HepG2 (cell line): ENCODE measurements around the gene EHBP1. TPM values are rescaled to one million over a fixed set of nuclear protein-coding genes. Genes with fewer than 3 reads are reported as not detected.

Source experiments
- ATAC-seq: fragments of 200-7000 bp; cut with Tn5 transposase; 3 replicates; pipeline ENCODE4 v1.9.1; 2020; ENCODE audit warnings: mild to moderate bottlenecking, moderate library complexity
- BruUV-seq: library from RNA; stranded (reverse); fragments of 400-500 nt; replicated peaks from 2 replicates; lab custom pipeline; 2021; lab: Mats Ljungman, UMichigan
- CTCF ChIA-PET: fragments of 300-600 bp; formaldehyde crosslinking; extraction: SDS; loops from one replicate; lab custom pipeline; 2021; ENCODE audit warnings: low total read pairs, inconsistent platforms, low intra/inter-chr PET ratio; lab: Yijun Ruan, JAX
- POLR2A ChIA-PET: fragments of 350-600 bp; sonication (Branson Sonifier 250); formaldehyde crosslinking; loops from one replicate; lab custom pipeline; 2020; ENCODE audit warnings: antibody characterized with exemption, inconsistent platforms; lab: Yijun Ruan, JAX
- DNase-seq: peaks from one replicate; pipeline ENCODE4 v3.0.0-alpha.2; 2015; ENCODE audit warnings: low spot score
- FAIRE-seq: peaks from 3 replicates; lab custom pipeline; 2011; peaks lifted over from hg19 to GRCh38; lab: Jason Lieb, UNC
- H2AFZ ChIP-seq: one replicate; pipeline ENCODE4 v1.6.1; 2011; ENCODE audit warnings: low read length, inconsistent platforms
- H3K27ac ChIP-seq: fragments of 300-600 bp; 3 replicates; pipeline ENCODE4 v1.8.0; 2011; ENCODE audit warnings: mixed run types, mild to moderate bottlenecking, mixed read lengths, low read length, inconsistent platforms; ENCODE audit not compliant: insufficient read depth; ENCODE audit errors: extremely low read length
- H3K27me3 ChIP-seq, 2 experiments: fragments of 200-600 bp in 1 of 2; 2 replicates in 1 of 2; 3 replicates in 1 of 2; pipeline versions ENCODE4 v1.6.0 to v1.8.0; 2011; ENCODE audit warnings: low read length in 2 of 2, mild to moderate bottlenecking in 2 of 2, moderate library complexity in 2 of 2, inconsistent platforms in 1 of 2; ENCODE audit not compliant: insufficient read depth in 2 of 2, control insufficient read depth in 1 of 2
- H3K36me3 ChIP-seq, 2 experiments: fragments of 200-600 bp in 1 of 2; replicated peaks in 1 of 2; 2 replicates in 1 of 2; 3 replicates in 1 of 2; pipeline versions ENCODE4 v1.5.1 to v1.8.0; 2011; ENCODE audit warnings: low read length in 2 of 2, inconsistent platforms in 1 of 2; ENCODE audit not compliant: insufficient read depth in 2 of 2, control insufficient read depth in 1 of 2
- H3K4me1 ChIP-seq: 2 replicates; pipeline ENCODE4 v1.5.1; 2012; ENCODE audit warnings: low read length, inconsistent platforms; ENCODE audit not compliant: insufficient read depth
- H3K4me2 ChIP-seq: 2 replicates; pipeline ENCODE4 v1.6.0; 2011; ENCODE audit warnings: low read depth, low read length, inconsistent platforms
- H3K4me3 ChIP-seq, 3 experiments: fragments of 200-600 bp in 1 of 3; sonication (generic), shearing (Covaris generic) in 1 of 3; replicated peaks in 1 of 3; 2 replicates each; pipeline ENCODE4 v1.5.1; 2011 to 2016; ENCODE audit warnings: low read length in 3 of 3, inconsistent platforms in 2 of 3, low read depth in 2 of 3, mild to moderate bottlenecking in 2 of 3, control low read depth in 1 of 3, mixed read lengths in 1 of 3; ENCODE audit not compliant: insufficient read depth in 1 of 3
- H3K79me2 ChIP-seq: one replicate; pipeline ENCODE4 v1.6.1; 2011; ENCODE audit warnings: low read length, inconsistent platforms; ENCODE audit not compliant: insufficient read depth
- H3K9ac ChIP-seq: 2 replicates; pipeline ENCODE4 v1.6.0; 2011; ENCODE audit warnings: mild to moderate bottlenecking, low read depth, low read length, inconsistent platforms; ENCODE audit not compliant: insufficient read depth
- H3K9me3 ChIP-seq: 2 replicates; pipeline ENCODE4 v1.5.1; 2012; ENCODE audit warnings: mild to moderate bottlenecking, low read length
- H4K20me1 ChIP-seq: 2 replicates; pipeline ENCODE4 v1.6.0; 2011; ENCODE audit warnings: inconsistent platforms, mild to moderate bottlenecking, low read length, moderate library complexity; ENCODE audit not compliant: insufficient read depth
- ARNTL ChIP-seq: sonication (generic); formaldehyde crosslinking; IDR thresholded peaks from 2 replicates; pipeline ENCODE4 v1.4.0; 2020; ENCODE audit warnings: mild to moderate bottlenecking, missing genetic modification reagents
- ELF4 ChIP-seq: sonication (generic); formaldehyde crosslinking; IDR thresholded peaks from 2 replicates; pipeline ENCODE4 v1.5.0; 2020; ENCODE audit warnings: missing genetic modification reagents, mild to moderate bottlenecking, moderate library complexity, borderline replicate concordance
- ELK4 ChIP-seq: sonication (generic); formaldehyde crosslinking; IDR thresholded peaks from 2 replicates; pipeline ENCODE4 v1.9.0; 2021; ENCODE audit warnings: missing genetic modification reagents, borderline replicate concordance
- FOSL2 ChIP-seq: sonication (generic); formaldehyde crosslinking; IDR thresholded peaks from 2 replicates; pipeline ENCODE4 v1.4.0; 2020; ENCODE audit warnings: missing genetic modification reagents
- HNF1B ChIP-seq: sonication (generic); formaldehyde crosslinking; IDR thresholded peaks from 2 replicates; pipeline ENCODE4 v1.5.1; 2020; ENCODE audit warnings: mild to moderate bottlenecking, moderate library complexity, missing genetic modification reagents
- IRX3 ChIP-seq: sonication (generic); formaldehyde crosslinking; IDR thresholded peaks from 2 replicates; pipeline ENCODE4 v1.8.1; 2023; ENCODE audit warnings: mild to moderate bottlenecking, low read depth, missing genetic modification reagents, borderline replicate concordance
- MEIS2 ChIP-seq: sonication (generic); formaldehyde crosslinking; IDR thresholded peaks from 2 replicates; pipeline ENCODE4 v1.9.0; 2021; ENCODE audit warnings: mild to moderate bottlenecking, missing genetic modification reagents
- MIXL1 ChIP-seq: IDR thresholded peaks from 2 replicates; pipeline ENCODE4 v1.6.1; 2016
- NR2F2 ChIP-seq: IDR thresholded peaks from 2 replicates; pipeline ENCODE4 v1.6.1; 2012; ENCODE audit warnings: low read depth, inconsistent platforms, borderline replicate concordance
- SALL1 ChIP-seq: sonication (generic); formaldehyde crosslinking; IDR thresholded peaks from 2 replicates; pipeline ENCODE4 v1.8.0; 2022; ENCODE audit warnings: mild to moderate bottlenecking, missing genetic modification reagents
- SP2 ChIP-seq: sonication (generic); formaldehyde crosslinking; IDR thresholded peaks from 2 replicates; pipeline ENCODE4 v1.5.1; 2020; ENCODE audit warnings: mild to moderate bottlenecking, missing genetic modification reagents
- TCF7L2 ChIP-seq: IDR thresholded peaks from 2 replicates; pipeline ENCODE4 v1.6.1; 2011; ENCODE audit warnings: mild to moderate bottlenecking, low read depth, low read length, moderate library complexity
- THAP11 ChIP-seq: IDR thresholded peaks from 2 replicates; pipeline ENCODE4 v1.6.1; 2016; ENCODE audit warnings: missing biosample characterization, missing genetic modification reagents
- ZNF10 ChIP-seq: sonication (generic); formaldehyde crosslinking; IDR thresholded peaks from 2 replicates; pipeline ENCODE4 v1.4.0; 2020; ENCODE audit warnings: mild to moderate bottlenecking, low read depth, missing genetic modification reagents, borderline replicate concordance
- ZNF260 ChIP-seq: sonication (generic); formaldehyde crosslinking; IDR thresholded peaks from 2 replicates; pipeline ENCODE4 v1.4.0; 2020; ENCODE audit warnings: missing genetic modification reagents, low read depth, mild to moderate bottlenecking, borderline replicate concordance
- ZNF503 ChIP-seq: sonication (generic); formaldehyde crosslinking; IDR thresholded peaks from 2 replicates; pipeline ENCODE4 v1.4.0; 2020; ENCODE audit warnings: missing genetic modification reagents
- ZNF816 ChIP-seq: sonication (generic); formaldehyde crosslinking; IDR thresholded peaks from 2 replicates; pipeline ENCODE4 v1.8.0; 2022; ENCODE audit warnings: missing genetic modification reagents, mild to moderate bottlenecking, borderline replicate concordance
- WGBS: methylation state at CpG from one replicate; pipeline ENCODE4 v1.1.6; 2017; ENCODE audit warnings: low lambda C conversion rate; 5-methylcytosine and 5-hydroxymethylcytosine counted together
- in situ Hi-C: cut with HindIII; loops from 2 replicates; pipeline ENCODE4 v1.10.0; 2017; ENCODE audit warnings: low pct_unique_long_range_greater_than_20kb; ENCODE audit not compliant: extremely low pct_ligation_motif_present
- intact Hi-C: fragments of 100-400 bp; cut with micrococcal nuclease; formaldehyde crosslinking; loops from one replicate; pipeline ENCODE4 v1.10.0; 2022; ENCODE audit not compliant: unreplicated experiment
- polyA plus RNA-seq, 8 experiments: library from polyadenylated mRNA; depleted of rRNA in 3 of 8; stranded (reverse) in 7 of 8; unstranded in 1 of 8; fragments of >200 nt; fragmentation: Illumina TruSeq in 4 of 8; extraction: Trizol in 4 of 8; gene quantifications; 2 replicates each; pipeline versions ENCODE4 v1.2.1 to v1.2.3, GENCODE V29; 2011 to 2016; ENCODE audit warnings: low read depth in 4 of 8, missing spikeins in 1 of 8, mixed read lengths in 1 of 8; ENCODE audit not compliant: insufficient read depth in 1 of 8
- total RNA-seq, 5 experiments: library from RNA; depleted of rRNA; stranded (reverse); fragments of >200 nt; fragmentation: Illumina TruSeq; extraction: Trizol; gene quantifications; 2 replicates each; pipeline ENCODE4 v1.2.3, GENCODE V29; 2016; ENCODE audit warnings: low read depth in 1 of 5
- TF ChIP-seq, protein P1 (sequence below), 2 experiments: fragments of 450-650 bp in 1 of 2; sonication (generic) in 1 of 2; formaldehyde crosslinking; IDR thresholded peaks; 2 replicates each; pipeline versions ENCODE4 v1.5.0 to v1.8.0; 2020 to 2022; ENCODE audit warnings: mild to moderate bottlenecking in 1 of 2, missing genetic modification reagents in 1 of 2

The EHBP1 gene
- total and polyA plus RNA-seq, 2 of the 13 experiments (the other 11 are each of a cell fraction or from before 2014, with no cell fraction given), result 93.5 to 146 TPM

DNA sequence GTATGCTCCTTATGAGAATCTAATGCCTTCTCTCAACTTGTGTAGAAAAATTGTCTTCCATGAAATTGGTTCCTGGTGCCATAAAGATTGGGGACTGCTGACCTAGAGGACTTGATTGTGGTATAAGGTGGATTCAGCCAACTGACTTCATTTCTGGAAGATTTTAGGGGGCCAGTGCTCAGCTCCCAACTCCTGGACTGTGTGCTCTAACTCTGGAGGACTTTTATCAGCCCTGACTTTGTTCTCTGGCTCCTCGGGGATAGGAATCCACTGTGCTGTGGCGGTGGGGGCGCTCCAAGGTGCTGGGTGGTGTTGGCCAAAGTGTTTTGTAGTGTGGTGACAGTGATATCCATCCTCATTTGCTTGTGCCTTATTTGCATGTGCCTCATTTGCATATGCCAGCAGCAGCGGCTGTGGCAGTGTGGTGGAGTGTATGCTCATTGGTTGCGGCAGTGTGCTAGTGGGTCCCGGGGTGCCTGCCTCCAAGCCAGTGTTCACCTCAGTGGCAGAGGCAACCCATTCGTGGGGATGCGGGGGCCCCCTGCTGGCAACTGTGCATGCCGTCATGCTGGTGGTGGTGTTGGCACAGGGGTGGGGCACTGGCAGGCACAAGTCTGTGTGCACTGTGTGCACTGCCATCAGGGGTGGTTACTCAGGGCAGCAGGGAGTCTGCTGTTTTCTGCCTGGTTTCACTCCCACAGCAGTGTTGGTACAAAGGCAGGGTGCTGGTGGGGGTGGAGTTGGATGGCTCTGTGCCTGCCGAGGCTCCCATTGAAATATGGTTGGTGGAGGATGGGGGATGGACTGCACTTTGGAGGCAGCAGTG lies 19.6 kb downstream of the EHBP1 start:
- FAIRE-seq (no peak), DNase-seq (no peak), ATAC-seq (peak; percentile 85)
- Histone ChIP-seq H3K4me2 (peak overlapping the region; percentile 23; the same call in 1 of the 2 replicates), H3K4me1 (peaks cover 92% of the 10 kb centered on the region), H3K9ac (peak overlapping the region; percentile 2; the same call in 1 of the 2 replicates), H3K27me3 (no peaks in the 10 kb centered on the region), H3K4me3 (no peak overlapping the region; a peak in 1 of 6 replicates), H3K36me3 (peaks cover 9 to 55% of the 10 kb centered on the region in 2 experiments), H2AFZ (no peak overlapping the region), H3K27ac (no peak overlapping the region), H3K9me3 (peaks cover 10% of the 10 kb centered on the region; the same call in 1 of the 2 replicates), H4K20me1 (peaks cover 84% of the 10 kb centered on the region), H3K79me2 (peaks cover 96% of the 10 kb centered on the region)
- CTCF ChIA-PET, result interaction anchor here (0.8 to 2.3 kb wide), 2 partner anchors 267 to 268 kb away, joined by 3 to 8 read pairs; no protein-coding TSS in a partner anchor
- in situ Hi-C loops (no loop called here), intact Hi-C loops (no loop called here)
- BruUV-seq, result no TSS peak
- POLR2A ChIA-PET, result interaction anchor here (1.2 to 1.3 kb wide), 2 partner anchors 154 to 268 kb away, joined by 3 read pairs; no protein-coding TSS in a partner anchor
- 92% methylated on average over 10 of the region's 10 CpGs for WGBS
- no peak for TF ChIP-seq SP2 (CRISPR knock-in tag)
- no peak for TF ChIP-seq ZNF10 (CRISPR knock-in tag)
- no peak for TF ChIP-seq ZNF260 (CRISPR knock-in tag)
- TF ChIP-seq HNF1B, result no peak
- TF ChIP-seq IRX3 (CRISPR knock-in tag), result no peak
- no peak for TF ChIP-seq ELF4
- no peak for TF ChIP-seq MIXL1 (CRISPR knock-in tag)
- TF ChIP-seq FOSL2 (CRISPR knock-in tag), result no peak
- no peak for TF ChIP-seq TCF7L2
- no peak for TF ChIP-seq ARNTL (CRISPR knock-in tag)
- no peak for TF ChIP-seq THAP11 (CRISPR knock-in tag)
- no peak for TF ChIP-seq ELK4 (CRISPR knock-in tag)
- TF ChIP-seq ZNF503 (CRISPR knock-in tag), result no peak
- no peak for TF ChIP-seq NR2F2
- TF ChIP-seq SALL1 (CRISPR knock-in tag), result peak; percentile 54
- TF ChIP-seq ZNF816 (CRISPR knock-in tag), result no peak
- no peak for TF ChIP-seq MEIS2
- TF ChIP-seq, protein P1, sequence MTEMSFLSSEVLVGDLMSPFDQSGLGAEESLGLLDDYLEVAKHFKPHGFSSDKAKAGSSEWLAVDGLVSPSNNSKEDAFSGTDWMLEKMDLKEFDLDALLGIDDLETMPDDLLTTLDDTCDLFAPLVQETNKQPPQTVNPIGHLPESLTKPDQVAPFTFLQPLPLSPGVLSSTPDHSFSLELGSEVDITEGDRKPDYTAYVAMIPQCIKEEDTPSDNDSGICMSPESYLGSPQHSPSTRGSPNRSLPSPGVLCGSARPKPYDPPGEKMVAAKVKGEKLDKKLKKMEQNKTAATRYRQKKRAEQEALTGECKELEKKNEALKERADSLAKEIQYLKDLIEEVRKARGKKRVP (CRISPR knock-in tag; IDR thresholded peaks at IDR 0.05), result 0 out of 4 replicates have a peak, but pooled peaks of 1 of the 2 experiments have one; percentile 29
